ENCODE results near the gene PTS.

Gene PTS

GRCh38 chr11:112226062-112226830 is at the start of gene PTS:
Gene PTS, plus strand, starts transcription at chr11:112226428. Its CDS starts 16 bp downstream, at chr11:112226444.
- Mint-ChIP-seq H3K27me3 (ENCODE audit: low read depth) (no peaks in the 10 kb centered on the region), H3K4me3 (peak within 1 kb of the TSS; percentile 83 to 93 (median 88)), H3K4me1 (peaks cover 20% of the 10 kb centered on the region), H3K9me3 (no peaks in the 10 kb centered on the region), H3K27ac (peak within 1 kb of the TSS; percentile 95 to 99 (median 97)), H3K36me3 (ENCODE audit: low read depth) (peaks cover 24% of the 10 kb centered on the region)
- no peak for TF ChIP-seq CTCF (IDR thresholded peaks at IDR 0.05; ENCODE audit: unreplicated experiment in 3 of 3)

GRCh38 chr11:112177589-112177988 is 48.6 kb upstream of the PTS start:
- Mint-ChIP-seq H3K9me3 (peaks cover 2% of the 10 kb centered on the region), H3K27ac (no peak overlapping the region)

GRCh38 chr11:112178428-112178827 is 47.8 kb upstream of the PTS start:
- no peaks in the 10 kb centered on the region for H3K27me3 Mint-ChIP-seq (ENCODE audit: low read depth)
- peaks cover 2% of the 10 kb centered on the region for H3K9me3 Mint-ChIP-seq
- H3K4me3 Mint-ChIP-seq, result no peak overlapping the region
- no peak for TF ChIP-seq CTCF (IDR thresholded peaks at IDR 0.05; ENCODE audit: unreplicated experiment in 3 of 3)
- no peaks in the 10 kb centered on the region for H3K36me3 Mint-ChIP-seq (ENCODE audit: low read depth)
- peaks cover 24% of the 10 kb centered on the region for H3K4me1 Mint-ChIP-seq
- no peak overlapping the region for H3K27ac Mint-ChIP-seq

More at GRCh38 chr11:112177589-112177988, 48.6 kb upstream of the PTS start:
- no peak overlapping the region for H3K4me3 Mint-ChIP-seq
- no peak for TF ChIP-seq CTCF (IDR thresholded peaks at IDR 0.05; ENCODE audit: unreplicated experiment in 3 of 3)
- H3K36me3 Mint-ChIP-seq (ENCODE audit: low read depth), result no peaks in the 10 kb centered on the region
- H3K27me3 Mint-ChIP-seq (ENCODE audit: low read depth), result no peaks in the 10 kb centered on the region
- peaks cover 24% of the 10 kb centered on the region for H3K4me1 Mint-ChIP-seq

- TF ChIP-seq CTCF (IDR thresholded peaks at IDR 0.05; ENCODE audit: unreplicated experiment in 3 of 3), result no peak
- H3K36me3 Mint-ChIP-seq (ENCODE audit: low read depth), result no peaks in the 10 kb centered on the region
- H3K4me1 Mint-ChIP-seq, result peaks cover 24% of the 10 kb centered on the region
- H3K9me3 Mint-ChIP-seq, result peaks cover 2% of the 10 kb centered on the region
- H3K27me3 Mint-ChIP-seq (ENCODE audit: low read depth), result no peaks in the 10 kb centered on the region
- no peak overlapping the region for H3K4me3 Mint-ChIP-seq
- H3K27ac Mint-ChIP-seq, result no peak overlapping the region
Measured at GRCh38 chr11:112178936-112179335, 47.3 kb upstream of the PTS start.

GRCh38 chr11:112179601-112180000 is 46.6 kb upstream of the PTS start:
- no peaks in the 10 kb centered on the region for H3K27me3 Mint-ChIP-seq (ENCODE audit: low read depth)
- no peak overlapping the region for H3K27ac Mint-ChIP-seq
- H3K9me3 Mint-ChIP-seq, result peaks cover 2% of the 10 kb centered on the region
- H3K36me3 Mint-ChIP-seq (ENCODE audit: low read depth), result no peaks in the 10 kb centered on the region
- no peak overlapping the region for H3K4me3 Mint-ChIP-seq
- peaks cover 21% of the 10 kb centered on the region for H3K4me1 Mint-ChIP-seq
- no peak for TF ChIP-seq CTCF (IDR thresholded peaks at IDR 0.05; ENCODE audit: unreplicated experiment in 3 of 3)

- no peak overlapping the region for H3K4me3 Mint-ChIP-seq
Measured at GRCh38 chr11:112182867-112183266, 43.4 kb upstream of the PTS start.

More at GRCh38 chr11:112182867-112183266, 43.4 kb upstream of the PTS start:
- Mint-ChIP-seq H3K27me3 (ENCODE audit: low read depth) (no peaks in the 10 kb centered on the region), H3K4me1 (no peaks in the 10 kb centered on the region), H3K9me3 (peaks cover 2% of the 10 kb centered on the region), H3K36me3 (ENCODE audit: low read depth) (no peaks in the 10 kb centered on the region), H3K27ac (no peak overlapping the region)
- TF ChIP-seq CTCF (IDR thresholded peaks at IDR 0.05; ENCODE audit: unreplicated experiment in 3 of 3), result no peak

Data from nephron (organoid).